Uterus (tissue), 4 donors: ENCODE measurements around the gene TIMM8B. TPM values are rescaled to one million over a fixed set of nuclear protein-coding genes. Genes with fewer than 3 reads are reported as not detected.

Experiments used
- DNase-seq, 2 donors: peaks; one replicate each; pipeline ENCODE4 v3.0.0-alpha.2; 2019 to 2020
- H3K27ac ChIP-seq, 2 donors: fragments of 200-600 bp; sonication (generic); 1 replicate in 1 of 2; 2 replicates in 1 of 2; pipeline ENCODE4 v1.5.1; 2016 to 2018
- H3K27me3 ChIP-seq, 2 donors: fragments of 200-600 bp; sonication (generic); one replicate each; pipeline ENCODE4 v1.5.1; 2018 to 2019; ENCODE audit warnings: control low read depth in 1 of 2
- H3K36me3 ChIP-seq, 2 donors: fragments of 200-600 bp; sonication (generic); one replicate each; pipeline ENCODE4 v1.5.1; 2019; ENCODE audit warnings: control low read depth in 1 of 2
- H3K4me1 ChIP-seq, 2 donors: fragments of 200-600 bp; sonication (generic); one replicate each; pipeline ENCODE4 v1.5.1; 2018 to 2019; ENCODE audit warnings: control low read depth in 1 of 2
- H3K4me3 ChIP-seq, 2 donors: fragments of 200-600 bp; sonication (generic); 1 replicate in 1 of 2; 2 replicates in 1 of 2; pipeline ENCODE4 v1.5.1; 2018 to 2019; ENCODE audit warnings: mild to moderate bottlenecking in 1 of 2
- H3K9me3 ChIP-seq, 2 donors: fragments of 200-600 bp; sonication (generic); one replicate each; pipeline ENCODE4 v1.5.1; 2019; ENCODE audit warnings: control low read depth in 1 of 2
- POLR2A ChIP-seq, 2 donors: fragments of 450-650 bp; IDR thresholded peaks; one replicate each; pipeline ENCODE4 v1.6.1; 2016; ENCODE audit warnings: antibody characterized with exemption in 2 of 2, mild to moderate bottlenecking in 1 of 2, moderate library complexity in 1 of 2
- intact Hi-C: fragments of 100-400 bp; cut with DNase I; formaldehyde crosslinking; loops from one replicate; pipeline ENCODE4 v1.15.1; 2023; ENCODE audit warnings: low total_unique reads
- total RNA-seq, 4 donors: library from RNA; depleted of rRNA in 3 of 4; stranded (reverse); fragments of >200 nt in 3 of 4; gene quantifications; one replicate each; pipeline versions ENCODE4 v1.1.0 to v1.2.4, GENCODE V29; 2014 to 2023
- TF ChIP-seq, protein P1 (sequence below), 4 experiments: fragments of 200-600 bp in 2 of 4; fragments of 450-650 bp in 2 of 4; sonication (generic) in 2 of 4; IDR thresholded peaks; one replicate each; pipeline ENCODE4 v1.5.1; 2016 to 2019; ENCODE audit warnings: antibody characterized with exemption in 4 of 4, mild to moderate bottlenecking in 2 of 4, moderate library complexity in 1 of 4
- donor health status: DM: yes; HTN: yes; CAD: no.

Gene TIMM8B, protein sequence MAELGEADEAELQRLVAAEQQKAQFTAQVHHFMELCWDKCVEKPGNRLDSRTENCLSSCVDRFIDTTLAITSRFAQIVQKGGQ
- 10 to 100 TPM; 17.7 to 56.1 (median 43.6) TPM for total RNA-seq

DNA sequence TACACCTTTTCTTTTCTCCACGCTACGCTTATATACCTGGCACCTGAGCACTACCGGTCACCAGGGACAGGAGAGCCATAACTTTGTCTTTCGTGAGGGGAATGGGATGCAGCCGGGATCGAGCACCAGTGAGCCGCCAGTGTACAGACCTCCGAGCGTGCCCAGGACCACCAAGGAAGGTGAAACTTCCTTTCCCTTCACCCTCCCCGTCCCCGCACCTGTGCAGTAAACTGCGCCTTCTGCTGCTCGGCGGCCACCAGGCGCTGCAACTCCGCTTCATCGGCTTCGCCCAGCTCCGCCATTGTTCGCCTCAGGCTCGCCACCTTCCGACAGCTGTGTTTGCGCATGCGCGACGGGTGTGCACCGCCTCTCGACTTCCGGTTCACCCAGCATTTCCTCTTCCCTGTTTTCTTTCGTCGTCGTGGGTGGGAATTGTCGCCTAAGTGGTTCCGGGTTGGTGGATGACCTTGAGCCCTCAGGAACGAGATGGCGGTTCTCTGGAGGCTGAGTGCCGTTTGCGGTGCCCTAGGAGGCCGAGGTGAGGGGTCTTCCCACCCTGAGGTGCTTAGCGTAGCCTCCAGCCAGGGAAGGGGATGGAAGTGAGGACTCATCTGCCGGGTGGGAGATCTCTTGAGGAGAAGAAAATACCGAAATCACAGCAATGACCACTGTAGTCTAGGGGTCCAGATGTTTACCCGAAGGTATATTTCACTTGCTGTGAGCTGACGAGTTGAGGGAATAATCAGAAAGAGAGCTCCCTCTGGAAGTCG is at the start of gene TIMM8B, which contains the start of gene SDHD:
TSS of gene TIMM8B (minus strand) at position 335 of the 770 bp plus-strand sequence. CDS start at position 302, 33 bp downstream.
TSS of gene SDHD (plus strand) at position 452 of the 770 bp plus-strand sequence. CDS start at position 487, 35 bp downstream.
- intact Hi-C loops: loop anchor here (10.0 kb wide), 1 partner anchor 212 kb away; the partner anchor contains the start of genes ALG9, CFAP68 and FDXACB1
- peak within 1 kb of the TSS; percentile 75 to 93 for H3K4me3 ChIP-seq
- H3K36me3 ChIP-seq: no peaks in the 10 kb centered on the region
- H3K27ac ChIP-seq: peak within 1 kb of the TSS; percentile 76 to 83
- peak; percentile 96 for DNase-seq
- H3K4me1 ChIP-seq: peaks cover 0 to 4% of the 10 kb centered on the region in 2 donors
- no peaks in the 10 kb centered on the region for H3K27me3 ChIP-seq
- TF ChIP-seq, protein P1, sequence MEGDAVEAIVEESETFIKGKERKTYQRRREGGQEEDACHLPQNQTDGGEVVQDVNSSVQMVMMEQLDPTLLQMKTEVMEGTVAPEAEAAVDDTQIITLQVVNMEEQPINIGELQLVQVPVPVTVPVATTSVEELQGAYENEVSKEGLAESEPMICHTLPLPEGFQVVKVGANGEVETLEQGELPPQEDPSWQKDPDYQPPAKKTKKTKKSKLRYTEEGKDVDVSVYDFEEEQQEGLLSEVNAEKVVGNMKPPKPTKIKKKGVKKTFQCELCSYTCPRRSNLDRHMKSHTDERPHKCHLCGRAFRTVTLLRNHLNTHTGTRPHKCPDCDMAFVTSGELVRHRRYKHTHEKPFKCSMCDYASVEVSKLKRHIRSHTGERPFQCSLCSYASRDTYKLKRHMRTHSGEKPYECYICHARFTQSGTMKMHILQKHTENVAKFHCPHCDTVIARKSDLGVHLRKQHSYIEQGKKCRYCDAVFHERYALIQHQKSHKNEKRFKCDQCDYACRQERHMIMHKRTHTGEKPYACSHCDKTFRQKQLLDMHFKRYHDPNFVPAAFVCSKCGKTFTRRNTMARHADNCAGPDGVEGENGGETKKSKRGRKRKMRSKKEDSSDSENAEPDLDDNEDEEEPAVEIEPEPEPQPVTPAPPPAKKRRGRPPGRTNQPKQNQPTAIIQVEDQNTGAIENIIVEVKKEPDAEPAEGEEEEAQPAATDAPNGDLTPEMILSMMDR (IDR thresholded peaks at IDR 0.05): peak; percentile 16 to 47 (median 25)
- peak; percentile 42 to 44 for TF ChIP-seq POLR2A (IDR thresholded peaks at IDR 0.05)
- no peaks in the 10 kb centered on the region for H3K9me3 ChIP-seq

DNA sequence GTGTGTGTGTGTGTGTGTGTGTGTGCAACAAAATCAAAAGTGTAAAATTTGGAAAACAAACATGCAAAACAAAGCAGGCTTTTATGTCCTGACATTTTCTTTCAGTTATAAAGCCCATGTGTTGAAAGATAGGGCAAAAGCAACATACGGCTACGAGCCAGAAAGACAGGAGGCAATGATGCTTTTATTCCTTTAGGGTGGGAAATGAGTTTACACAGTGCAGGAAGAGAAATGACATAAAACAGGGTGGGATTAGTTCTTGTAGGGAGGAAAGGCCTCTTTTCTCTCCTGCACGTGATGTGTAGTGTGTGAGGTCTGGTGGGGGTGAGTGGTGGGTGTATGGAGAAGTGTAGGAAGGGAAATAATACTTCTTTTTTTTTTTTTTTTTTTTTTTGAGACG is 47.9 kb upstream of the TIMM8B start:
- H3K4me3 ChIP-seq: no peak overlapping the region
- DNase-seq: no peak
- intact Hi-C loops: no loop called here
- no peaks in the 10 kb centered on the region for H3K27me3 ChIP-seq
- no peak for TF ChIP-seq POLR2A (IDR thresholded peaks at IDR 0.05)
- TF ChIP-seq, protein P1 (IDR thresholded peaks at IDR 0.05): no peak
- no peaks in the 10 kb centered on the region for H3K4me1 ChIP-seq
- no peaks in the 10 kb centered on the region for H3K9me3 ChIP-seq
- H3K27ac ChIP-seq: no peak overlapping the region
- H3K36me3 ChIP-seq: no peaks in the 10 kb centered on the region

DNA sequence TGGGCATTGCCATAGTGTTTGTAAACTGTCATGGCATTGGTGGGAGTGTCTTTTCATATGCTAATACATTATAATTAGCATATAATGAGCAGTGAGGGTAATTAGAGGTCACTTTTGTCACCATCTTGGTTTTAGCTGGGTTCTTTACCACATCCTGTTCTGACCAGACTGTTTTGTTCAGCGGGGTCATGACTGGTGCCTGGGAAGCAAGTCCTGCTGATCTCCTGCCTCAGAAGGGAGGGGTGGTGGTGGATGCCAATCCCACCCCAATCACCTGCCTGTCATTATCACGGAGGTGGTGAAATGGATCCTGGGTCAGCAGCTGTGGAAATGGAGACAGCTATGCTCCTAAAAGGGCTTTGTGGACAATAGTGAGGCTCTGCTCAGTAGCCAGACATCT is 46.2 kb upstream of the TIMM8B start:
- no peak for DNase-seq
- Histone ChIP-seq H3K4me3 (no peak overlapping the region), H3K27me3 (no peaks in the 10 kb centered on the region), H3K9me3 (no peaks in the 10 kb centered on the region), H3K4me1 (no peaks in the 10 kb centered on the region), H3K27ac (no peak overlapping the region), H3K36me3 (no peaks in the 10 kb centered on the region)
- intact Hi-C loops: no loop called here
- TF ChIP-seq POLR2A (IDR thresholded peaks at IDR 0.05): no peak
- TF ChIP-seq, protein P1 (IDR thresholded peaks at IDR 0.05): no peak

- TF ChIP-seq POLR2A (IDR thresholded peaks at IDR 0.05): no peak
- TF ChIP-seq, protein P1 (IDR thresholded peaks at IDR 0.05): no peak
- Histone ChIP-seq H3K9me3 (no peaks in the 10 kb centered on the region), H3K27me3 (no peaks in the 10 kb centered on the region), H3K4me1 (no peaks in the 10 kb centered on the region), H3K36me3 (no peaks in the 10 kb centered on the region), H3K4me3 (no peak overlapping the region), H3K27ac (no peak overlapping the region)
- intact Hi-C loops: no loop called here
- no peak for DNase-seq
These were observed 43.1 kb upstream of the TIMM8B start for GRCh38 chr11:112129656-112130055.

GRCh38 chr11:112128483-112129121 is 42.0 kb upstream of the TIMM8B start:
- Histone ChIP-seq H3K36me3 (no peaks in the 10 kb centered on the region), H3K9me3 (no peaks in the 10 kb centered on the region), H3K27me3 (no peaks in the 10 kb centered on the region), H3K4me3 (no peak overlapping the region), H3K27ac (no peak overlapping the region), H3K4me1 (no peaks in the 10 kb centered on the region)
- TF ChIP-seq, protein P1 (IDR thresholded peaks at IDR 0.05): no peak
- no peak for TF ChIP-seq POLR2A (IDR thresholded peaks at IDR 0.05)
- DNase-seq: peak; percentile 21 to 27
- intact Hi-C loops: no loop called here
